ENCODE data around the gene ARHGAP24. TPM values are rescaled to one million over a fixed set of nuclear protein-coding genes. Genes with fewer than 3 reads are reported as not detected.

The ARHGAP24 gene
- total RNA-seq, 1 donor = 52.5 TPM

- H3K36me3 ChIP-seq (ENCODE audit: insufficient read depth, low read length) = no peaks in the 10 kb centered on the region
- no peak for TF ChIP-seq CTCF (IDR thresholded peaks at IDR 0.05; ENCODE audit: extremely low read depth, low read depth, low read length)
- H4K20me1 ChIP-seq (ENCODE audit: insufficient read depth, low read length) = no peaks in the 10 kb centered on the region
- peak; percentile 58 for DNase-seq (ENCODE audit: insufficient read length, low spot score, missing footprints)
- H3K9me3 ChIP-seq (ENCODE audit: low read depth, low read length) = no peaks in the 10 kb centered on the region
- no peak overlapping the region for H3K4me2 ChIP-seq (ENCODE audit: insufficient read depth, low read length)
- H2AFZ ChIP-seq (ENCODE audit: low read length) = no peak overlapping the region
- H3K79me2 ChIP-seq (ENCODE audit: insufficient read depth, low read length) = no peaks in the 10 kb centered on the region
- H3K27me3 ChIP-seq (ENCODE audit: insufficient read depth, low read length) = no peaks in the 10 kb centered on the region
- H3K4me1 ChIP-seq (ENCODE audit: insufficient read depth, low read length) = no peaks in the 10 kb centered on the region
- no peak overlapping the region for H3K27ac ChIP-seq (ENCODE audit: low read depth, low read length)
- no peak overlapping the region for H3K4me3 ChIP-seq (ENCODE audit: insufficient read depth, low read length)
These were observed 511.3 kb downstream of the ARHGAP24 start for GRCh38 chr4:85986266-85986665.

DNA sequence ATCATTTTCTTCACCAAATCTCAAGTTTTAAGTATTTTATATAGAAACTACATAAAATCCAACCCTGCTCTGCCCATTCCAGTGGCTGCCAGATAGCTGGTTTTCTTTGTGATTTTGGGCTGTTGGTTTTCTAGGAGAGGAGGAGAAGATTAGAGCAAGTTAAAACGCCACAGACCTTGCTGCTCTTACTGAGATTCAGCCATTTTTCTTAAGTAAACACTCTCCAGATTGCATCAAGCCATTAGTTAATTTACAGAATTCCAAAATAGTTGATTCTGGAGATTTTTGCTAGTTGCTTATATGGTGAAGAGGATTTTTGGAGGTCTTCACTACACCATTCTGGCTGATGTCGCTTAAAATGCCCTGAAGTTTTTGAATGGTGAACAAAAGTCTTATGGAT, 518.7 kb downstream of the ARHGAP24 start:
- Histone ChIP-seq H3K27ac (ENCODE audit: low read depth, low read length) (no peak overlapping the region), H3K4me3 (ENCODE audit: insufficient read depth, low read length) (no peak overlapping the region), H3K79me2 (ENCODE audit: insufficient read depth, low read length) (no peaks in the 10 kb centered on the region), H3K4me2 (ENCODE audit: insufficient read depth, low read length) (no peak overlapping the region), H3K27me3 (ENCODE audit: insufficient read depth, low read length) (no peaks in the 10 kb centered on the region), H2AFZ (ENCODE audit: low read length) (no peak overlapping the region), H3K36me3 (ENCODE audit: insufficient read depth, low read length) (peaks cover 9% of the 10 kb centered on the region), H3K9me3 (ENCODE audit: low read depth, low read length) (no peaks in the 10 kb centered on the region), H4K20me1 (ENCODE audit: insufficient read depth, low read length) (no peaks in the 10 kb centered on the region), H3K4me1 (ENCODE audit: insufficient read depth, low read length) (no peaks in the 10 kb centered on the region)
- TF ChIP-seq CTCF (IDR thresholded peaks at IDR 0.05; ENCODE audit: extremely low read depth, low read depth, low read length) = no peak
- DNase-seq (ENCODE audit: insufficient read length, low spot score, missing footprints) = no peak

GRCh38 chr4:85994576-85994975, 519.6 kb downstream of the ARHGAP24 start:
- H2AFZ ChIP-seq (ENCODE audit: low read length) = no peak overlapping the region
- DNase-seq (ENCODE audit: insufficient read length, low spot score, missing footprints) = no peak
- TF ChIP-seq CTCF (IDR thresholded peaks at IDR 0.05; ENCODE audit: extremely low read depth, low read depth, low read length) = no peak

GRCh38 chr4:85995361-85995760, 520.4 kb downstream of the ARHGAP24 start:
- Histone ChIP-seq H3K36me3 (ENCODE audit: insufficient read depth, low read length) (peaks cover 9% of the 10 kb centered on the region), H3K9me3 (ENCODE audit: low read depth, low read length) (no peaks in the 10 kb centered on the region), H3K79me2 (ENCODE audit: insufficient read depth, low read length) (no peaks in the 10 kb centered on the region), H3K4me3 (ENCODE audit: insufficient read depth, low read length) (no peak overlapping the region), H3K27me3 (ENCODE audit: insufficient read depth, low read length) (no peaks in the 10 kb centered on the region), H3K27ac (ENCODE audit: low read depth, low read length) (no peak overlapping the region), H2AFZ (ENCODE audit: low read length) (no peak overlapping the region), H3K4me1 (ENCODE audit: insufficient read depth, low read length) (no peaks in the 10 kb centered on the region), H3K4me2 (ENCODE audit: insufficient read depth, low read length) (no peak overlapping the region), H4K20me1 (ENCODE audit: insufficient read depth, low read length) (no peaks in the 10 kb centered on the region)
- no peak for DNase-seq (ENCODE audit: insufficient read length, low spot score, missing footprints)
- no peak for TF ChIP-seq CTCF (IDR thresholded peaks at IDR 0.05; ENCODE audit: extremely low read depth, low read depth, low read length)

More at GRCh38 chr4:85994576-85994975, 519.6 kb downstream of the ARHGAP24 start:
- Histone ChIP-seq H3K9me3 (ENCODE audit: low read depth, low read length) (no peaks in the 10 kb centered on the region), H3K36me3 (ENCODE audit: insufficient read depth, low read length) (peaks cover 9% of the 10 kb centered on the region), H3K4me3 (ENCODE audit: insufficient read depth, low read length) (no peak overlapping the region), H3K4me1 (ENCODE audit: insufficient read depth, low read length) (no peaks in the 10 kb centered on the region), H3K27ac (ENCODE audit: low read depth, low read length) (no peak overlapping the region), H3K79me2 (ENCODE audit: insufficient read depth, low read length) (no peaks in the 10 kb centered on the region), H3K4me2 (ENCODE audit: insufficient read depth, low read length) (no peak overlapping the region), H4K20me1 (ENCODE audit: insufficient read depth, low read length) (no peaks in the 10 kb centered on the region), H3K27me3 (ENCODE audit: insufficient read depth, low read length) (no peaks in the 10 kb centered on the region)
